Heart left ventricle (tissue), 16 donors: ENCODE measurements around the gene TLR1. TPM values are rescaled to one million over a fixed set of nuclear protein-coding genes. Genes with fewer than 3 reads are reported as not detected.
A peak's percentile ranks its signal among the peaks of the same experiment; 100 is the strongest.

ENCODE experiments used
- ATAC-seq, 4 donors: fragments of 200-7000 bp; cut with Tn5 transposase; one replicate each; pipeline ENCODE4 v1.9.1; 2020 to 2022; ENCODE audit warnings: moderate library complexity in 4 of 4, mild to moderate bottlenecking in 3 of 4, moderate number of reproducible peaks in 1 of 4
- DNase-seq, 5 donors: peaks; one replicate each; pipeline ENCODE4 v3.0.0-alpha.2; 2020
- H3K27ac ChIP-seq, 12 donors: fragments of 200-600 bp; sonication (generic) in 4 of 12; one replicate each; pipeline versions ENCODE4 v1.5.0 to v1.8.0; 2016 to 2022; ENCODE audit warnings: mild to moderate bottlenecking in 2 of 12
- H3K27me3 ChIP-seq, 9 donors: fragments of 200-600 bp; sonication (generic) in 2 of 9; one replicate each; pipeline versions ENCODE4 v1.5.1 to v1.8.0; 2016 to 2022; ENCODE audit warnings: mild to moderate bottlenecking in 3 of 9
- H3K36me3 ChIP-seq, 9 donors: fragments of 200-600 bp; sonication (generic) in 2 of 9; one replicate each; pipeline versions ENCODE4 v1.5.0 to v1.8.0; 2018 to 2022; ENCODE audit warnings: mild to moderate bottlenecking in 2 of 9
- H3K4me1 ChIP-seq, 12 donors: fragments of 200-600 bp; sonication (generic) in 4 of 12; one replicate each; pipeline versions ENCODE4 v1.5.0 to v1.8.0; 2016 to 2022; ENCODE audit warnings: mild to moderate bottlenecking in 3 of 12
- H3K4me3 ChIP-seq, 12 donors: fragments of 200-600 bp; sonication (generic) in 4 of 12; one replicate each; pipeline versions ENCODE4 v1.5.0 to v1.8.0; 2017 to 2022; ENCODE audit warnings: mild to moderate bottlenecking in 9 of 12, moderate library complexity in 4 of 12
- H3K9me3 ChIP-seq, 12 donors: fragments of 200-600 bp; sonication (generic) in 4 of 12; one replicate each; pipeline versions ENCODE4 v1.5.0 to v1.8.0; 2016 to 2022; ENCODE audit warnings: mild to moderate bottlenecking in 1 of 12
- CTCF ChIP-seq, 12 donors: fragments of 200-600 bp; sonication (generic) in 4 of 12; IDR thresholded peaks; one replicate each; pipeline versions ENCODE4 v1.5.0 to v1.8.0; 2018 to 2022; ENCODE audit warnings: antibody characterized with exemption in 12 of 12, mild to moderate bottlenecking in 5 of 12
- POLR2A ChIP-seq, 2 donors: fragments of 450-650 bp; IDR thresholded peaks; one replicate each; pipeline ENCODE4 v1.6.1; 2017; ENCODE audit warnings: antibody characterized with exemption in 2 of 2, mild to moderate bottlenecking in 2 of 2, moderate library complexity in 2 of 2
- WGBS, 4 donors: extraction: QIAGEN DNeasy Blood & Tissue Kit in 2 of 4; methylation state at CpG; one replicate each; pipeline versions ENCODE4 v1.1.5 to v1.1.7; 2013 to 2018; 5-methylcytosine and 5-hydroxymethylcytosine counted together
- intact Hi-C, 10 donors: fragments of 100-400 bp; cut with DNase I; formaldehyde crosslinking; loops; one replicate each; pipeline versions ENCODE4 v1.11.1 to v1.14.2; 2022
- polyA plus RNA-seq, 2 donors: library from polyadenylated mRNA; stranded (reverse); fragments of 200-250 nt; gene quantifications; one replicate each; pipeline ENCODE4 v1.2.3, GENCODE V29; 2013
- total RNA-seq, 9 donors: library from RNA; depleted of rRNA in 2 of 9; stranded (reverse); fragments of >200 nt in 2 of 9; fragmentation: NEBNext Ultra II Directional in 3 of 9; extraction: Animal tissue kit (Norgen Biotek cat#: 25700) in 3 of 9; gene quantifications; one replicate each; pipeline versions ENCODE4 v1.1.0 to v1.2.4, GENCODE V29; 2016 to 2023
- donor health status: ischemic (EF 13 %, LVEDD 7.1; RV severe dilation, severe dysfunction).
- donor health status: healthy with polysubstance abuse.
- donor health status: DM: no; HTN: yes; CAD: no.
- donor health status: DM: no; HTN: no; CAD: no.
- donor health status: ischemic (EF 25% LVEDD 6.9; RV normal size, moderate dysfunction).
- donor health status: ischemic (EF 25% LVEDD 5.7; RV mildly dilated, moderate dysfunction).
- donor health status: healthy.
- donor health status: DM: yes; HTN: yes; CAD: no.
- donor health status: ischemic (EF 35%, LVEDD 5.7; RV mildly dilated, moderate dysfunction).
- donor health status: nonischemic (EF 11% LVEDD 7.7; RV severe dilation, severe dysfunction).
- donor health status: DM: yes; HTN: yes; CAD: no.
- donor health status: PGD.
- donor health status: ischemic (EF 29% LVEDD 5.4; RV normal size, mild dysfunction).
- donor health status: nonischemic (EF 23%, LVEDD 6.1; RV moderate dilation, normal function).

TLR1 gene
- total and polyA plus RNA-seq, 11 donors, result 0.34 to 31.8 (median 2.8) TPM

DNA sequence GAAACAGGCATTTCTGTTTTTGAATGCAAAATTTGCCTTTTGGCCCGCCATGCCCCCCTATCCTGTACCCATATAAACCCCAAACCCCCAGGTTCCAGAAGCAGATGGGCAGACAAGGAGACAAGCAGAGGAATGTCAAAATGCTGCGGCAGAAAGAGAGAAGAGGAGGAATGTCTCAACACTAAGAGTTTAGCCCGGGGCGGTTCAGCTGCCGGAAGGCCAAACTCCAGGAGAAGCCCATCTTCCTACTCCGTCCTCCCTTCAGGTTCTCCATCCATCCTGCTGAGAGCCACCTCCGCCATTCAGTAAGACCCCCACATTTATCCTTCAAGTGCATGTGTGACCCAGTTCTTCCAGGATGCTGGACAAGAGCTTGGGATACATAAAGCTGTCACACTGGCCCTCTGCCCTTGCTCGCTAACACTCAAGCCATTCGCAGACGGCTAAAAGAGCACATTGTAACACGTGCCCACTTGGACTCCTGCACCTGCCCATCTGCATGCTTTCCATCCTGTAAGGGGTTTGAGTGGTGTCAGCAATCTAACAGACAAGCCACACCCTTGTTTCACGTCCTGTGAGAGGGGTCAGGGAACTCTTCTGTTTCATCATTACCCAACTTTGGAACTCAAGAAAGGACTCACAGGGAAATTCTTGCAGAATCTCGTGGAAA is 53.1 kb downstream of the TLR1 start:
- no peaks in the 10 kb centered on the region for H3K27me3 ChIP-seq
- no peak for TF ChIP-seq POLR2A (IDR thresholded peaks at IDR 0.05)
- TF ChIP-seq CTCF (IDR thresholded peaks at IDR 0.05), result no peak
- intact Hi-C loops, result loop anchor here in 2 of 10 donors (5.0 to 10.0 kb wide), 2 partner anchors 113 to 386 kb away; partner anchors contain the start of gene FAM114A1 (in 1 of the 2)
- H3K27ac ChIP-seq, result peak overlapping the region in 2 of 12 donors; percentile 28 to 72
- peaks cover 0 to 13% (median 0%) of the 10 kb centered on the region in 12 donors for H3K9me3 ChIP-seq
- WGBS, 4 donors, result 78 to 89% (median 84%) methylated on average over 13 of the region's 13 CpGs
- H3K4me1 ChIP-seq, result peaks cover 0 to 24% (median 4%) of the 10 kb centered on the region in 12 donors
- no peaks in the 10 kb centered on the region for H3K36me3 ChIP-seq
- no peak for ATAC-seq
- DNase-seq, result no peak
- no peak overlapping the region for H3K4me3 ChIP-seq

DNA sequence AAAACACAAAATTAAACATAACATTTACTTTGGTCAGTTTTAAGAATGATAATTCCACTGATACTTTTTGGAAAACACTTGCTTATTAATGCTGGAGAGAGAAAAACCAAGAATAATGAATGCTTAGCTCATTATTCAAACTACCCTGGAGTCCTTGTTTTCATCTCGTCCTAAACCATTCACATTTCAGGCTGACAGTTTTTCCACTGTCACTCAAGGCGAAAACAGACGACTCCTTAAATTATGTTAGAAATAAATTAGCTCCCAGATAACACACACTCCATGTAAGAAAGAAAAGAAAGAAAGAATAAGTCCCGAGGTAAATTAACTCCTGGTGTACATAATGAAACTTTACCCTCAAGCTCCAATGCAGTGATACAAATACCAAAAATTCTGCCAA is 55.3 kb downstream of the TLR1 start:
- intact Hi-C loops, result no loop called here
- Histone ChIP-seq H3K9me3 (peaks cover 0 to 13% (median 0%) of the 10 kb centered on the region in 12 donors), H3K27ac (no peak overlapping the region), H3K27me3 (no peaks in the 10 kb centered on the region), H3K4me1 (peaks cover 0 to 24% (median 4%) of the 10 kb centered on the region in 12 donors), H3K36me3 (no peaks in the 10 kb centered on the region), H3K4me3 (no peak overlapping the region)
- no peak for TF ChIP-seq POLR2A (IDR thresholded peaks at IDR 0.05)
- no peak for TF ChIP-seq CTCF (IDR thresholded peaks at IDR 0.05)
- 86 to 91% (median 87%) methylated on average over 4 of the region's 4 CpGs for WGBS, 4 donors
- ATAC-seq, result no peak
- DNase-seq, result no peak

DNA sequence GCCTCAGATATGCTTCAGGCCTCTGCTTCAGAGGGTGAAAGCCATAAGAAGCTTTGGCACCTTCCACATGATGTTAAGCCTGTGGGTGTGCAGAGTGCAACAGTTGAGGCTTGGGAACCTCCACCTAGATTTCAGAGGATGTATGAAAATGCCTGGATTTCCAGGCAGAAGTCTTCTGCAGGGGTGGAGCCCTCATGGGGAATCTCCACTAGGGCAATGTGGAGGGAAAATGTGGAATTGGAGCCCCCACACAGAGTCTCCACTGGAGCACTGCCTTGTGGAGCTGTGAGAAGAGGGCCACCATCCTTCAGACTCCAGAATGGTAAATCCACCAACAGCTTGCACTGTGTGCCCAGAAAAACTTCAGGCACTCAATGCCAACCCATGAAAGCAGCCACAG is 57.0 kb downstream of the TLR1 start:
- Histone ChIP-seq H3K36me3 (no peaks in the 10 kb centered on the region), H3K4me3 (no peak overlapping the region), H3K27me3 (no peaks in the 10 kb centered on the region), H3K27ac (no peak overlapping the region), H3K9me3 (peaks cover 0 to 13% (median 0%) of the 10 kb centered on the region in 12 donors), H3K4me1 (peaks cover 0 to 29% (median 0%) of the 10 kb centered on the region in 12 donors)
- no peak for DNase-seq
- intact Hi-C loops, result no loop called here
- TF ChIP-seq POLR2A (IDR thresholded peaks at IDR 0.05), result no peak
- TF ChIP-seq CTCF (IDR thresholded peaks at IDR 0.05), result no peak
- no peak for ATAC-seq

Other genes starting within 250 kb of the TLR1 start
- 10 to 100 TPM; 17.8 to 36.4 (median 21.1) TPM for gene KLF3, start 140.6 kb downstream of the TLR1 start, total RNA-seq
- gene KLF3, start 140.6 kb downstream of the TLR1 start, polyA plus RNA-seq, result 10 to 100 TPM in 1 of 2 donors, 1 to 10 TPM in 1; 7.4 to 16.0 TPM
- gene TLR10, start 21.8 kb downstream of the TLR1 start, total RNA-seq, result under 1 TPM in 2 of 9 donors, not detected in 7; 0.18 to 0.24 TPM
- gene TLR10, start 21.8 kb downstream of the TLR1 start, polyA plus RNA-seq, result not detected
- 1 to 10 TPM in 8 of 9 donors, under 1 TPM in 1; 0.83 to 9.8 (median 1.2) TPM for gene TLR6, start 52.0 kb upstream of the TLR1 start, total RNA-seq
- under 1 TPM; 0.15 to 0.22 TPM for gene TLR6, start 52.0 kb upstream of the TLR1 start, polyA plus RNA-seq
- 10 to 100 TPM; 11.4 to 41.5 (median 24.2) TPM for gene FAM114A1, start 63.0 kb upstream of the TLR1 start, total RNA-seq
- 10 to 100 TPM in 1 of 2 donors, 1 to 10 TPM in 1; 6.0 to 23.2 TPM for gene FAM114A1, start 63.0 kb upstream of the TLR1 start, polyA plus RNA-seq
- 1 to 10 TPM in 1 of 9 donors, under 1 TPM in 1, not detected in 7; 0.14 to 2.3 TPM for gene TMEM156, start 227.6 kb upstream of the TLR1 start, total RNA-seq
- gene TMEM156, start 227.6 kb upstream of the TLR1 start, polyA plus RNA-seq, result under 1 TPM in 1 of 2 donors, not detected in 1; 0.06 TPM